Dendritic cell treated with granulocyte-macrophage colony-stimulating factor and Interleukin-4, amounts not matched to agents 40 ng/mL and 50 ng/mL, for 4 days (primary cell): ENCODE measurements around the gene PGS1.

Experiments used
- H3K27ac Mint-ChIP-seq: one replicate; pipeline ENCODE4 v1.8.0; 2022; ENCODE audit warnings: mild to moderate bottlenecking, mixed read lengths
- H3K27me3 Mint-ChIP-seq: one replicate; pipeline ENCODE4 v1.8.0; 2022; ENCODE audit warnings: mild to moderate bottlenecking, mixed read lengths
- H3K36me3 Mint-ChIP-seq: one replicate; pipeline ENCODE4 v1.8.0; 2022; ENCODE audit warnings: low read depth, mixed read lengths
- H3K4me1 Mint-ChIP-seq: one replicate; pipeline ENCODE4 v1.8.0; 2022; ENCODE audit warnings: low read depth, mixed read lengths
- H3K4me3 Mint-ChIP-seq: one replicate; pipeline ENCODE4 v1.8.0; 2022; ENCODE audit warnings: mild to moderate bottlenecking, moderate library complexity, mixed read lengths
- H3K9me3 Mint-ChIP-seq: one replicate; pipeline ENCODE4 v1.8.0; 2022; ENCODE audit warnings: mixed read lengths
- intact Hi-C: fragments of 100-400 bp; cut with micrococcal nuclease; formaldehyde crosslinking; loops from one replicate; pipeline ENCODE4 v1.15.0; 2022

PGS1 gene

GRCh38 chr17:78366109-78366848 lies 12.2 kb upstream of the PGS1 start:
- Mint-ChIP-seq H3K4me3 (no peak overlapping the region), H3K9me3 (no peaks in the 10 kb centered on the region), H3K27me3 (peaks cover 45% of the 10 kb centered on the region), H3K27ac (no peak overlapping the region), H3K36me3 (no peaks in the 10 kb centered on the region), H3K4me1 (peaks cover 23% of the 10 kb centered on the region)
- intact Hi-C loops, result no loop called here

DNA sequence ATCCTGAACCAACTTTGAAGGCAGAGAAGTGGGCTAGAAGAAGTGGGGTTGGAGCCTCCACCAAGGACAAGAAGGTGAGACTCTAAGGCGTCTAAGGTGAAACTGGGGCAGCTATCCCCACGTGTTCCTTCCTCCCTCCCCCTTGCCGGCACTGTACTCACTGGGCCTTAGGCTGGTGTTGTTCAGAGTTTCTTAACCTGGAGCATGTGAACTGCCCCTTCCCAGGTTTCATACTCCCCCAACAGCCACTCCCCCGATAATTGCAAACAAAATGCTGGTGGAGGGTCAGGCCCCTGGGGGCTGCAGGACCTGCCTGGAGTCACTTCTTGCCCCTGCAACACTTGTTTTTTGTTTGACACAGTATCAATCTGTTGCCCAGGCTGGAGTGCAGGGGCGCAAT lies 11.3 kb upstream of the PGS1 start:
- Mint-ChIP-seq H3K27me3 (peaks cover 45% of the 10 kb centered on the region), H3K4me1 (peaks cover 23% of the 10 kb centered on the region), H3K9me3 (no peaks in the 10 kb centered on the region), H3K27ac (no peak overlapping the region), H3K4me3 (no peak overlapping the region), H3K36me3 (no peaks in the 10 kb centered on the region)
- intact Hi-C loops, result no loop called here

DNA sequence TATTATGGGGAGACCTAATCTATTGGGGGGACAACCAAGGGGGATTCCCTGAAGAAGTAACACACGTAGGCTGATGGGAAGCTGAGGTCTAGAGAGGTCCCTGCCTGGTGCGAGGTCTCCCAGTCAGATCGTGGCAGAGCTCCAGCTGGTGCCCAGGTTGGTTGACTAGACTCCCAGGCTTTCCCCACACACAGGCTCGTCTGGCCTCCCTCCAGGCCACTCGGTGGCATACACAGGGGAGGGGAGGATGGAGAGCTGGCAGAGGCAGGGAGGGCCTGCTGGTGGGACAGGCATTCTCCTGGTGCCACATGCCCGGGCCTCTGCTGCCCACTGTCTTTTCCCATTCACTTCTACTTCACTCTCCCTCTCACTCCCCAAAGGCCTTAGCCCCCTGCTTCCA lies 10.1 kb upstream of the PGS1 start:
- Mint-ChIP-seq H3K27ac (peak overlapping the region; percentile 61), H3K36me3 (no peaks in the 10 kb centered on the region), H3K27me3 (peaks cover 39% of the 10 kb centered on the region), H3K9me3 (no peaks in the 10 kb centered on the region), H3K4me1 (peaks cover 32% of the 10 kb centered on the region), H3K4me3 (no peak overlapping the region)
- intact Hi-C loops, result no loop called here

- Mint-ChIP-seq H3K4me3 (no peak overlapping the region), H3K9me3 (no peaks in the 10 kb centered on the region), H3K4me1 (peaks cover 33% of the 10 kb centered on the region), H3K36me3 (no peaks in the 10 kb centered on the region), H3K27ac (peak overlapping the region; percentile 61), H3K27me3 (peaks cover 35% of the 10 kb centered on the region)
- intact Hi-C loops, result no loop called here
Observed at GRCh38 chr17:78368854-78369495, 9.5 kb upstream of the PGS1 start.

- Mint-ChIP-seq H3K27ac (peak overlapping the region; percentile 17), H3K9me3 (no peaks in the 10 kb centered on the region), H3K4me3 (no peak overlapping the region), H3K4me1 (peaks cover 34% of the 10 kb centered on the region), H3K27me3 (peaks cover 28% of the 10 kb centered on the region), H3K36me3 (no peaks in the 10 kb centered on the region)
- intact Hi-C loops, result no loop called here
Observed at GRCh38 chr17:78369791-78370381, 8.6 kb upstream of the PGS1 start.

- intact Hi-C loops, result no loop called here
- Mint-ChIP-seq H3K27me3 (peaks cover 16% of the 10 kb centered on the region), H3K36me3 (no peaks in the 10 kb centered on the region), H3K4me3 (no peak overlapping the region), H3K27ac (no peak overlapping the region), H3K9me3 (no peaks in the 10 kb centered on the region), H3K4me1 (peaks cover 35% of the 10 kb centered on the region)
Observed at GRCh38 chr17:78371056-78371455, 7.4 kb upstream of the PGS1 start.

DNA sequence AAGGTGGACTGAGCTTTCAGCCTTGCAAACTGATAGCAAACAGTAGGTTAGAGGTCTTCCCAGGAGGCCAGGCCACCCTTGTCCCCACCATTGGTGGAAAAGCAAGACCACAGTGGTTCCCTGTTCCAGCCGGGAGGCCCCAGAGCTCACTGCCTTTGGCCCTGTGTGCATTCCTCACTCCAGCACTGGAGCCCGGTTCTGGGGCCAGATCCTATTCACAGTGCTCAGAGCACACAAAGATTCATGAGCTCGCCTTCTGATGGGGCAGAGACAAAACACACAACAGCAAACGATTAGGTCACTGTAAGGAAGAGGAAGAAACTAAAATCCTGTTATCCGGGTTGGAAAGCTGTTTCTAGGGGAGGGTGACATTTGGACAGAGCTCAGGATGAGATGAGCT lies 5.6 kb upstream of the PGS1 start:
- Mint-ChIP-seq H3K27ac (peak overlapping the region; percentile 2), H3K4me3 (no peak overlapping the region)
- intact Hi-C loops, result no loop called here

GRCh38 chr17:78374189-78374588 lies 4.3 kb upstream of the PGS1 start:
- H3K36me3 Mint-ChIP-seq, result peaks cover 7% of the 10 kb centered on the region
- H3K27me3 Mint-ChIP-seq, result peaks cover 2% of the 10 kb centered on the region
- H3K27ac Mint-ChIP-seq, result peak overlapping the region; percentile 79
- intact Hi-C loops, result no loop called here
- no peak overlapping the region for H3K4me3 Mint-ChIP-seq
- no peaks in the 10 kb centered on the region for H3K9me3 Mint-ChIP-seq
- H3K4me1 Mint-ChIP-seq, result peaks cover 45% of the 10 kb centered on the region

More for the DNA sequence above, 5.6 kb upstream of the PGS1 start:
- Mint-ChIP-seq H3K9me3 (no peaks in the 10 kb centered on the region), H3K36me3 (no peaks in the 10 kb centered on the region), H3K4me1 (peaks cover 41% of the 10 kb centered on the region), H3K27me3 (peaks cover 2% of the 10 kb centered on the region)

DNA sequence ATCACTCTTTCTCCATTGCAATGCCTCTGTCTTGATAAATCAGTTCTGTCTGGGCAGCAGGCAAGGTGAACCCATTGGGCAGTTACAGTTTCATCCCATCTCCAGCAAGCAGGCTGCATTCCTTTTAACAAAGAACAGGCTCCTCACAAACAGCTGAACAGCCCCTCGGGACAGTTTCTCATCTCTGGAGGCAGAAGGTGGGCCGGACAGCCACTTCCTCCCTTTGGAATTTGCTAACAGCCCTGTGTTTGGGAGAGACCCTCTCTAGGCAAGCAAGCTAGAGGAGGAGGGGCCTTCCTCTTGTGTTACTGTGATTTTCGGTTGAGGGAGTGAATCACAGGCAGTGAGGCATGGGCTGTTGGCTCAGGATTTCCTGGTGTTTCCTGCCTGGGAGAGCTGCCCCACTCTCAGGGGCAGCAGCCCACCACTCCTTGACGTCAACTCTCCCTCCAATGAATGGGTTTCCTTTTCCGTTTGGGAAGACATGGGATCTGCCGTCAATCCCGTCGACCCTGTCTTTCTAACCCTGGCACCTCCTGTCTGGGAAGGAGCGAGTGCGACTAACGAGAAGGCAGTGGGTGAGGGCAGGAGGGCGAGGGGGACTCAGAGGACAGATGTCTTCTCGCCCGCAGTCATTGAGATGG lies 3.7 kb upstream of the PGS1 start:
- Mint-ChIP-seq H3K27ac (peak overlapping the region; percentile 79), H3K4me3 (no peak overlapping the region), H3K36me3 (peaks cover 8% of the 10 kb centered on the region), H3K9me3 (no peaks in the 10 kb centered on the region), H3K4me1 (peaks cover 49% of the 10 kb centered on the region), H3K27me3 (peaks cover 1% of the 10 kb centered on the region)
- intact Hi-C loops, result no loop called here

GRCh38 chr17:78375401-78376151 lies 2.9 kb upstream of the PGS1 start:
- intact Hi-C loops, result no loop called here
- no peak overlapping the region for H3K4me3 Mint-ChIP-seq
- no peaks in the 10 kb centered on the region for H3K9me3 Mint-ChIP-seq
- no peaks in the 10 kb centered on the region for H3K27me3 Mint-ChIP-seq
- H3K27ac Mint-ChIP-seq, result peak overlapping the region; percentile 79
- H3K36me3 Mint-ChIP-seq, result peaks cover 15% of the 10 kb centered on the region
- peaks cover 55% of the 10 kb centered on the region for H3K4me1 Mint-ChIP-seq

GRCh38 chr17:78376161-78376560 lies 2.3 kb upstream of the PGS1 start:
- no peak overlapping the region for H3K4me3 Mint-ChIP-seq

DNA sequence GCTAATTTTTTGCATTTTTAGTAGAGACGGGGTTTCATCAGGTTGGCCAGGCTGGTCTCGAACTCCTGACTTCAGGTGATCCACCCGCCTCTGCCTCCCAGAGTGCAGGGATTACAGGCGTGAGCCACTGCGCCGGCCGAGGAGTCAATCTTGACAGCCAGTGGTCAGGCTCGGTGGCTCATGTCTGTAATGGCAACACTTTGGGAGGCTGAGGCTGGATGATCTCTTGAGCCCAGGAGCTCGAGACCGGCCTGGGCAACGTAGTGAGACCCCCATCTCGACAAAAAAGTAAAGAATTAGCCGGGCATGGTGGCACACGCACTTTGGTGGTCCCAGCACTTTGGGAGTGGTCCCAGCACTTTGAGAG lies 608 bp upstream of the PGS1 start:
- Mint-ChIP-seq H3K9me3 (no peaks in the 10 kb centered on the region), H3K27me3 (no peaks in the 10 kb centered on the region), H3K4me3 (peak overlapping the region; percentile 97), H3K36me3 (peaks cover 35% of the 10 kb centered on the region), H3K27ac (peak overlapping the region; percentile 88), H3K4me1 (peaks cover 75% of the 10 kb centered on the region)
- intact Hi-C loops, result no loop called here

More at GRCh38 chr17:78376161-78376560, 2.3 kb upstream of the PGS1 start:
- peaks cover 61% of the 10 kb centered on the region for H3K4me1 Mint-ChIP-seq
- peaks cover 21% of the 10 kb centered on the region for H3K36me3 Mint-ChIP-seq
- intact Hi-C loops, result no loop called here
- peak overlapping the region; percentile 79 for H3K27ac Mint-ChIP-seq
- no peaks in the 10 kb centered on the region for H3K9me3 Mint-ChIP-seq
- H3K27me3 Mint-ChIP-seq, result no peaks in the 10 kb centered on the region

DNA sequence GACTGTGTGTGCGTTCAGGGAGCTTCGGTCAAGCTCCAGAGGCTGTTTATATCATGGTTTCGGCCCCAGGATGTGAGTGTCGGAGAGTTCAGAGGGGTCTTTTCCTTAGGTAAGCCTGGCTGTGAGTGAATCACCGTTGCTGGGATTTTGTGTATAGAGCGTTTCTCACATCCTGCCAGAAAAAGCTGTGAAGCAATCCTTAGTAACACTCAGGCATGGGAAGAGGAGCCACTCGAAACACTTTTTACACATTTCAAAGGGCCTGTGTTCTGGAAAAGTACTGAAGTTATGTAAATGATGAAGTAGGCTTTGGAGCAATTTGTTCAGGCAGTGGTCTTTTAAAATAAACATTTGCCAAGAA lies 662 bp downstream of the PGS1 start:
- Mint-ChIP-seq H3K27ac (peak overlapping the region; percentile 88), H3K36me3 (peaks cover 39% of the 10 kb centered on the region), H3K4me3 (peak overlapping the region; percentile 97), H3K4me1 (peaks cover 80% of the 10 kb centered on the region), H3K9me3 (no peaks in the 10 kb centered on the region), H3K27me3 (no peaks in the 10 kb centered on the region)
- intact Hi-C loops, result no loop called here
